Measurements from ENCODE around the gene DAPK1. TPM values are rescaled to one million over a fixed set of nuclear protein-coding genes. Genes with fewer than 3 reads are reported as not detected.

The DAPK1 gene
- total and polyA plus RNA-seq, 11 donors, result 1.0 to 52.5 (median 2.3) TPM

DNA sequence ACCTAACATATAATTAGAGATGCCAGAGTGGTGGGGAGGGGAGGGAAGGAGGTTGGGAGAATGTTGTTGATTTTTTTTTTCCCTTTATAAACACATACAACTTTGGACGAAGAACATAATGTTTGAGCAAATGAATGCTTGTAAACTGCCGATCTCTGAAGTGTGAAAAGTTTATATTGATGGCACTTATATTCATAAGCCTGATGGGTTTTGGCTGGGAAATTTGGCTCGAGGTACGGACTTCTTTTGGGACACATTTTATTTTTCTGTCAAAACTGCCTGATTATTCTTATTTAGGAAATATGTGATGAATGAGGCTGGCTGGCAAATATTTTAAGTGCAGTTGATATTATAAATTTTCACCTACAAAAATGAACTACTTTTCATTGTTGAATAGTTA, 9.9 kb downstream of the DAPK1 start:
- Histone ChIP-seq H3K36me3 (peaks cover 0 to 4% (median 0%) of the 10 kb centered on the region in 9 donors), H3K9me3 (no peaks in the 10 kb centered on the region), H3K27ac (no peak overlapping the region), H3K4me1 (peaks cover 0 to 36% (median 0%) of the 10 kb centered on the region in 12 donors), H3K27me3 (no peaks in the 10 kb centered on the region), H3K4me3 (no peak overlapping the region)
- WGBS, 4 donors, result 89 to 93% (median 92%) methylated on average over 4 of the region's 4 CpGs
- DNase-seq (no peak), ATAC-seq (no peak)
- TF ChIP-seq, protein P1, sequence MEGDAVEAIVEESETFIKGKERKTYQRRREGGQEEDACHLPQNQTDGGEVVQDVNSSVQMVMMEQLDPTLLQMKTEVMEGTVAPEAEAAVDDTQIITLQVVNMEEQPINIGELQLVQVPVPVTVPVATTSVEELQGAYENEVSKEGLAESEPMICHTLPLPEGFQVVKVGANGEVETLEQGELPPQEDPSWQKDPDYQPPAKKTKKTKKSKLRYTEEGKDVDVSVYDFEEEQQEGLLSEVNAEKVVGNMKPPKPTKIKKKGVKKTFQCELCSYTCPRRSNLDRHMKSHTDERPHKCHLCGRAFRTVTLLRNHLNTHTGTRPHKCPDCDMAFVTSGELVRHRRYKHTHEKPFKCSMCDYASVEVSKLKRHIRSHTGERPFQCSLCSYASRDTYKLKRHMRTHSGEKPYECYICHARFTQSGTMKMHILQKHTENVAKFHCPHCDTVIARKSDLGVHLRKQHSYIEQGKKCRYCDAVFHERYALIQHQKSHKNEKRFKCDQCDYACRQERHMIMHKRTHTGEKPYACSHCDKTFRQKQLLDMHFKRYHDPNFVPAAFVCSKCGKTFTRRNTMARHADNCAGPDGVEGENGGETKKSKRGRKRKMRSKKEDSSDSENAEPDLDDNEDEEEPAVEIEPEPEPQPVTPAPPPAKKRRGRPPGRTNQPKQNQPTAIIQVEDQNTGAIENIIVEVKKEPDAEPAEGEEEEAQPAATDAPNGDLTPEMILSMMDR (IDR thresholded peaks at IDR 0.05), result no peak
- no peak for TF ChIP-seq POLR2A (IDR thresholded peaks at IDR 0.05)
- intact Hi-C loops (cut with DNase I), result no loop called here

DNA sequence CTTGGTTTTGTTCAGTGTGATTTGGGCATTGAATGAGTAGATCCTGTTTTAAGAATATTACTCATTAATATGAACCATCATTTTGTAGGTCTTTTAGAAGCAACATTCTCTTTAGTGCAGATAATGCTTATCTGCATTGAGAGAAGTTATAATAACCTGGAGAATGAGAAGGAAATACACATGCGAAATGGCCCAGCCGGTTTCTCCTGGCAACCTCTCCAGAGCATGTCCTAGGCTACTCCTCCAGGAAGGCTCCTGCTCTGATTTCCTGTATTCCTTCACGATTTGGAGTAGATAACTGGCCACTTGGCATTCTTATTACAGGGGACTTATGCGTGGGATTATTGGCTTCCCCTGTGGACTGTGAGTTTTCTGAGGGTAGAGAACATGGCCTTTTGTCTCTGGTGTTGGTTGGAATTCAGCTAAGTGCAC, 12.6 kb downstream of the DAPK1 start:
- intact Hi-C loops (cut with DNase I), result loop anchor here in 1 of 10 donors (10.0 kb wide), 1 partner anchor 135 kb away; no protein-coding TSS in a partner anchor
- 54 to 67% (median 60%) methylated on average over 4 of the region's 4 CpGs for WGBS, 4 donors
- TF ChIP-seq, protein P1 (IDR thresholded peaks at IDR 0.05), result no peak
- TF ChIP-seq POLR2A (IDR thresholded peaks at IDR 0.05), result no peak
- Histone ChIP-seq H3K9me3 (no peaks in the 10 kb centered on the region), H3K4me1 (peaks cover 0 to 40% (median 0%) of the 10 kb centered on the region in 12 donors), H3K4me3 (no peak overlapping the region), H3K36me3 (peaks cover 0 to 4% (median 0%) of the 10 kb centered on the region in 9 donors), H3K27ac (peak overlapping the region in 1 of 12 donors; percentile 52), H3K27me3 (no peaks in the 10 kb centered on the region)
- DNase-seq (no peak), ATAC-seq (no peak)

DNA sequence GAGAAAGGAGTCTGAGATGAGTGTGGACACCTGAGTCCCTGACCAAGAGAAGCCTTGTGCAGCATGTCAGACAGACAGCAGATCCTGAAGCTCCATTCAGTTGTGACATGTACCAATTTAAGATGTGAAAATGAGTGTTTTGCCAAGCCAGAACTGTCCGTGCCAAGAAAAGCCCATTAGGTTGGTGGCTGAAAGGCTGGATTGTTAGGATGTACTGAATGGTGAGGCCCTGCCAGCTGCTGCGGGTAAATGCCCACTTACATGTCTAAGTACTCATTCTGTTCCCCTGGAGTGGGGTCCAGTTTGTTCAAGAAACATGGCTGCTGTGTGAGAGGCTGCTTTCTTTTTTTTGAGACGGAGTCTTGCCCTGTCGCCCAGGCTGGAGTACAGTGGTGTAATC, 14.6 kb downstream of the DAPK1 start:
- H3K4me3 ChIP-seq, result no peak overlapping the region
- H3K9me3 ChIP-seq, result no peaks in the 10 kb centered on the region
- H3K36me3 ChIP-seq, result no peaks in the 10 kb centered on the region
- DNase-seq (no peak), ATAC-seq (no peak)
- no peaks in the 10 kb centered on the region for H3K27me3 ChIP-seq
- peaks cover 0 to 61% (median 0%) of the 10 kb centered on the region in 12 donors for H3K4me1 ChIP-seq
- intact Hi-C loops (cut with DNase I), result loop anchor here in 1 of 10 donors (10.0 kb wide), 1 partner anchor 132 kb away; no protein-coding TSS in a partner anchor
- TF ChIP-seq POLR2A (IDR thresholded peaks at IDR 0.05), result no peak
- TF ChIP-seq, protein P1 (IDR thresholded peaks at IDR 0.05), result no peak
- WGBS, 4 donors, result 88 to 94% (median 91%) methylated on average over 4 of the region's 4 CpGs
- H3K27ac ChIP-seq, result peak overlapping the region in 1 of 12 donors; percentile 21

DNA sequence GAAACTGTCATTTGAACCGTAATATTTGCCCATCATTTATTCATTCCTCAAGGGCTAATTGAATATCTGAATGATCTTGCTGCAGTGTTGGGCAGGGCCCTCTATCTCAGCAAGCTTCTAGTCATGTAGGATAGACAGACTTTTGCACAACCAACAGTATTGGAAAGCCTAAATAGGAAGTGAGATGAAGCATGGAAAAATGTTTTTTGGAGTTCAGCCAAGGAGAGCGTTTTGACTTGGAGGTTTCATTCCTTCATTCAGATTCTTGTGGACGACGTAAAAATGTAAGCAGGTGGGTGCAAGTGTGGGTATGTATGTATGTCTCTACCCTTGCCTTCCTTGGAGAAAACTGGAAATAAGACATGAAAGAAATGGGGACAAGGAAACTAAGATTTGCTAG, 15.5 kb downstream of the DAPK1 start:
- peaks cover 0 to 67% (median 0%) of the 10 kb centered on the region in 12 donors for H3K4me1 ChIP-seq
- H3K27ac ChIP-seq, result peak overlapping the region in 1 of 12 donors; percentile 59
- no peak overlapping the region for H3K4me3 ChIP-seq
- WGBS, 4 donors, result 50 to 70% (median 66%) methylated on average over 4 of the region's 4 CpGs
- H3K36me3 ChIP-seq, result no peaks in the 10 kb centered on the region
- DNase-seq (no peak), ATAC-seq (no peak)
- TF ChIP-seq, protein P1 (IDR thresholded peaks at IDR 0.05), result no peak
- no peak for TF ChIP-seq POLR2A (IDR thresholded peaks at IDR 0.05)
- no peaks in the 10 kb centered on the region for H3K27me3 ChIP-seq
- no peaks in the 10 kb centered on the region for H3K9me3 ChIP-seq
- intact Hi-C loops (cut with DNase I), result loop anchor here in 1 of 10 donors (10.0 kb wide), 1 partner anchor 132 kb away; no protein-coding TSS in a partner anchor
